Astrocyte of the hippocampus (primary cell): Measurements from ENCODE around the gene C12orf54.
"Not testable (repeated sequence)": the region's sequence is repeated elsewhere in the genome, so short reads cannot be mapped to it uniquely, and the experiment has no call there.

Source experiments
- DNase-seq: peaks from one replicate; pipeline ENCODE4 v3.0.0; 2011; ENCODE audit warnings: low read depth, low spot score

C12orf54 gene

GRCh38 chr12:48482198-48482597 lies at the start of gene C12orf54:
C12orf54 (plus strand) TSS chr12:48482498; CDS start chr12:48483297, 799 bp downstream.
- no peak for DNase-seq

GRCh38 chr12:48434016-48434415 lies 48.3 kb upstream of the C12orf54 start:
- DNase-seq: not testable (repeated sequence)

- DNase-seq: no peak
These were observed 41.2 kb upstream of the C12orf54 start for GRCh38 chr12:48441069-48441468.

GRCh38 chr12:48442179-48442847 lies 40.0 kb upstream of the C12orf54 start:
- no peak for DNase-seq

- DNase-seq: no peak
These were observed 36.8 kb upstream of the C12orf54 start for GRCh38 chr12:48445538-48445937.

- no peak for DNase-seq
These were observed 36.0 kb upstream of the C12orf54 start for GRCh38 chr12:48446161-48446776.

GRCh38 chr12:48447755-48448154 lies 34.5 kb upstream of the C12orf54 start:
- no peak for DNase-seq

- no peak for DNase-seq
These were observed 30.9 kb upstream of the C12orf54 start for GRCh38 chr12:48451372-48451771.

- not testable (repeated sequence) for DNase-seq
These were observed 29.3 kb upstream of the C12orf54 start for GRCh38 chr12:48452961-48453360.

GRCh38 chr12:48454667-48455066 lies 27.6 kb upstream of the C12orf54 start:
- DNase-seq: peak; percentile 9

GRCh38 chr12:48455116-48455515 lies 27.2 kb upstream of the C12orf54 start:
- DNase-seq: no peak

- no peak for DNase-seq
These were observed 23.0 kb upstream of the C12orf54 start for GRCh38 chr12:48459259-48459658.

- DNase-seq: not testable (repeated sequence)
These were observed 13.3 kb upstream of the C12orf54 start for GRCh38 chr12:48469027-48469426.

GRCh38 chr12:48472259-48472658 lies 10.0 kb upstream of the C12orf54 start, which contains the start of gene ANP32D:
ANP32D (plus strand) TSS chr12:48472559; CDS start chr12:48472665, 106 bp downstream.
- no peak for DNase-seq

- no peak for DNase-seq
These were observed 9.2 kb upstream of the C12orf54 start for GRCh38 chr12:48473061-48473460.

- not testable (repeated sequence) for DNase-seq
These were observed 7.8 kb upstream of the C12orf54 start for GRCh38 chr12:48474497-48474896.

- DNase-seq: no peak
These were observed 632 bp downstream of the C12orf54 start for GRCh38 chr12:48482930-48483329.

GRCh38 chr12:48486261-48486660 lies 4.0 kb downstream of the C12orf54 start:
- DNase-seq: no peak

GRCh38 chr12:48486679-48487078 lies 4.4 kb downstream of the C12orf54 start:
- no peak for DNase-seq

- DNase-seq: peak; percentile 1
These were observed 6.7 kb downstream of the C12orf54 start for GRCh38 chr12:48489012-48489411.

GRCh38 chr12:48489456-48489855 lies 7.2 kb downstream of the C12orf54 start:
- DNase-seq: not testable (repeated sequence)

- DNase-seq: not testable (repeated sequence)
These were observed 18.0 kb downstream of the C12orf54 start for GRCh38 chr12:48500281-48500680.

- not testable (repeated sequence) for DNase-seq
These were observed 24.5 kb downstream of the C12orf54 start for GRCh38 chr12:48506836-48507235.
